OCI-LY7 (cell line): Measurements from ENCODE around the gene RAC2.

Source experiments
- CTCF ChIP-seq: fragments of 200-600 bp; sonication (generic); conservative IDR thresholded peaks from 2 replicates; pipeline ENCODE4 v1.5.1; 2014; ENCODE audit warnings: mild to moderate bottlenecking, antibody characterized with exemption, low read length, moderate library complexity, mixed read lengths
- EZH2phosphoT487 ChIP-seq: fragments of 200-600 bp; sonication (generic); IDR thresholded peaks from 2 replicates; pipeline ENCODE4 v1.6.1; 2018; ENCODE audit warnings: low read depth, borderline replicate concordance, mild to moderate bottlenecking, mixed run types, antibody characterized with exemption, low read length, moderate library complexity, mixed read lengths

- no peak for TF ChIP-seq CTCF
- no peak for TF ChIP-seq EZH2phosphoT487
These were observed 59.1 kb downstream of the RAC2 start for GRCh38 chr22:37184816-37185541.
